Activated T-helper 1 cell treated with Interleukin-2 at 50 U/mL for 16 hours (primary cell): ENCODE results near the gene ZC3H18.

Experiments used
- DNase-seq: peaks from one replicate; pipeline ENCODE4 v3.0.0-alpha.2; 2020; ENCODE audit warnings: low read depth

The ZC3H18 gene

DNA sequence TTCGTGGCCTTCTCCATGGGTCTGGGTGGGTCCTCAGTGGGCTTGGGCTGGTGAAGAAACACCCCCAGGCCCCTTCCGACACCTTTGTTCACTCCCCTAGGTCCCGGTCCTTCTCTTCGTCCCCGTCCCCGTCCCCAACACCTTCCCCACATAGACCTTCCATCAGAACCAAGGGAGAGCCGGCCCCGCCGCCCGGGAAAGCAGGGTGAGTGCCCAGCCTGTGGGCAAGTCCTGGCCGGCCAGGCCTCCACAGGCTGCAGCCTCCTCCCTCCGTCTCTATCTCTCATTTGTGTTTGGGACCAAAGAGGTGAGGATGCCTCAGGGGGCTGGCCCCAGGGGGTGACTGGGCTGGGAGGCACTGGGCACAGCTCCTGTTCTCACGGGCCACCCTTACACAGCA is 53.7 kb downstream of the ZC3H18 start:
- DNase-seq: no peak

DNA sequence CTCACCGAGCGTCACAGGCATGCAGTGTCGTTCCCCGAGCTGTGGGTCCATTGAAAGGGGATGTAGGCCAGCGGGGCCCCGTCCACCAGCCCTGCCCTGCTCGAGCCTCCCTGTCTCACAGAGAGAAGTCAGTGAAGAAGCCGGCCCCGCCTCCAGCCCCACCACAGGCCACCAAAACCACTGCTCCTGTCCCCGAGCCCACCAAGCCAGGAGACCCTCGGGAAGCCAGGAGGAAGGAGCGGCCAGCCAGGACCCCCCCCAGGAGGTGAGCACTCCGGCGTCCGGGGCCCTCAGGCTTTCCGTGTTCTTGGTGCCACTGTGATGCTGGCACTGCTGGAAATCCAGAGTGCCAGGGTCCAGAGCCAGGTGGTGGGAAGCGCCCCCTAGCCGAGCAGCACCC is 54.3 kb downstream of the ZC3H18 start:
- DNase-seq: no peak

DNA sequence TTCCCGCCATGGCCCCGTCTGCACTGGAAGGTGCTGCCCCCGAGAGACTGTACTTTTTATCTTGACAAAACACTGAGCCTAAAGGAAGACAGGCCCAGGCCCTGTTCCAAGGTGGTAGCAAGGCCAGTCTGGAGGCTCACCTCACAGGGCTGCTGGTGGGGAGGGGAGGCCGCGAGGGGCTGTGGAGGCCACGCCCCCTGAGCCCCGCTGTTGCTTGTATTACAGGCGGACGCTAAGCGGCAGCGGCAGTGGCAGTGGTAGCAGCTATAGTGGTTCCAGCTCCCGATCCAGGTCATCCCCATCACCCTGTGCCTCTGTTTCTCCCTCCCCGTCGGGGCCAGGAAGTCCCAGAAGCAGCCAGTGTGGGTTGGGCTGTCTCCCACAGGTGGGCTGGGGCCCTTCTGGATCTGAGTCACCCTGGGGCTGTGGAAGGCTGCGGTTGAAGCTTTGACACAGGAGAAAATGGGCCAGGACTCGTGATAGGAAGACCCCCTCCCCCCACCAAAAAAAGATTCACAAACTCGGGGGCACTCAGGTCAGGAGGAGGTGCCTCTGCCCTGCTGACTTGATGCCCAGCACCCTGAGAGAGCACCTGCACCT is 54.9 kb downstream of the ZC3H18 start:
- no peak for DNase-seq

DNA sequence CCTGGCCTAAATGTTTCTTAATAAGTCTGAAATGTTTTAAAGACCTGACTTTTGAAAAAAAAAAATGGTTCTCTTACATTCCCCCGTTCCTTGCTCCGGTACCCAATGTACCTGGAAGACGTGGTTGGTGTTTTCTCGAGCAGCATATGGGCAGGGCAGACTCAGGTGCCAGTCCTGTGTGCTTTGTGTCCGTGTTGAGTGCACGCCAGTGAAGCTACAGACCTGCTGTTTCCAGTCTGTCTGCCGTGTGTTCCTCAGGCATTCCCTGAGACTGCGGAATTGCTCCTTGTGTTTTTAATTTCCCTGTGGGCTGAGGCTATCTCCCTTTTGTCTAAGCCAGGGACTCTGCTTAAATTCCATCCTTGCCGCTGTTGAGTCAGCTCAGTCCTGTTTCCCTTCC is 56.4 kb downstream of the ZC3H18 start:
- DNase-seq: no peak

DNA sequence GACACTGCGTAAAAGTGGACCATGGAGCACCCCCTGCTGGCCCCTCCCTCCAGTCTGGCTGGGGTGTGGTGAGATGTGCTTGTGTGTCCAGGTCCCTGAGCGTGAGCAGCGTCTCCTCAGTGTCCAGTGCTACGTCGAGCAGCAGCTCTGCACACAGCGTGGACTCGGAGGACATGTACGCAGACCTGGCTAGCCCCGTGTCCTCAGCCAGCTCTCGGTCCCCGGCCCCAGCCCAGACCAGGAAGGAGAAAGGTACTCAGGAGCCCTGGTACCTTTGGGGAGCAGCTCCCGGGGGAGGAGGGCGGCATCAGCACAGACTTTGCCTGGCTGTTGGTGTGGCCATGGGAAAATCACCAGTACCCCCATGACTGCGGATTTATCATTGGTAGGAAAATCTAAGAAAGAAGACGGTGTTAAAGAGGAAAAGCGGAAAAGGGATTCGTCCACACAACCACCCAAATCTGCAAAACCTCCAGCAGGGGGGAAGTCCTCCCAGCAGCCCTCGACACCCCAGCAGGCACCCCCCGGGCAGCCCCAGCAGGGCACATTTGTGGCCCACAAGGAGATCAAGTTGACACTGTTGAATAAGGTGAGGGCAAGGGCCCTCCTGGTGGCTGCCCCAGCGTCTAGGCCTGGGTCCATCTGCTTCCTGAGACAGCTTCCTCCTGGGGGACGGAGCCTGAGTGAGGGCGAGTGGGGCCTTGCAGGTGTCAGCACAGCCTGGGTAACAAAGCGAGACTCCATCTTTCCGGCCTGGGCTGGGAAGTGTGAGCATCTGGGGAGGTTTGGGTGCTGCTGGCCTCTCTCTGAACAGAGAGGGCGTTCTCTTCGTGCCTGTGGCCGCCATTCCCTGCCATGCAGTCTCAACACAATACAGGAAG is 57.6 kb downstream of the ZC3H18 start:
- no peak for DNase-seq

DNA sequence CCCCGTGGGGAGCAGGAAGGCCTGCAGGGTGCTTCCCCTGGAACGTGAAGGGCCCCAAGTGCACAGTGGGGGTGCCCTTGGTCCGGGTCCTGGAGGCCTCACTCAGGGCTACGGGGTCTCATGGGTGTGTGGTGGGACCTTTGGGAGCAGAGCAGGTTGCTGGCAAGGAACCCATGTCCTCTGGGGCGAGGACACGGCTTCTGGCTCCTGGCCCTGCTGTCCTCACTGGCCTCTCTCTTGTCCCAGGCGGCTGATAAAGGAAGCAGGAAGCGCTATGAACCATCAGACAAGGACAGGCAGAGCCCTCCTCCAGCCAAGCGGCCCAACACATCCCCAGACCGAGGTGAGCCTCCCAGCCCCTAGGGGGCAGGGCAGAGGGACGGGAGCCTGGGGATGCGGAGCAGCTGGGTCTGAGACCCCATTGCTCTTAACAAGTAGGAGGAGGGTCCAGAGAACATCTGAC is 58.3 kb downstream of the ZC3H18 start:
- DNase-seq: no peak

DNA sequence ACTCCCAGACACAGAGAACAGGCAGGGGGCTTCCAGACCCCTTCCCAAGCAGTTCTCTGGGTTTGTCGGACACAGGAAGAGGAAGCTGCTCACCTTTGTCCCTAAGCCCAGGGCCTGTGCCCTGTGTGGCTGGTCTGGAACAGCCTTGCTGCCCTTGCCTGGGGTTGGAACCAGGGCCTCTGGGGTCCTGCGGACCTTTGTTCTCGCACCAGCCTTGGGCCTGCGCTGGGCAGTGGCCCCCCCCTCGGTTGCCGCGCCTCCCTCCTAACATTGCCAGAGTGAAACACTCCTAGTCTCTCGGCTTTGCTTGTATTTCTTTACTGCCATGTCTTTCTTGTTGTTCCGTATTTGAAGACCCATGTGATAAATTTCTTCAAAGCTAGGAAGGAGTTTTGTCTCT is 59.6 kb downstream of the ZC3H18 start:
- DNase-seq: no peak

DNA sequence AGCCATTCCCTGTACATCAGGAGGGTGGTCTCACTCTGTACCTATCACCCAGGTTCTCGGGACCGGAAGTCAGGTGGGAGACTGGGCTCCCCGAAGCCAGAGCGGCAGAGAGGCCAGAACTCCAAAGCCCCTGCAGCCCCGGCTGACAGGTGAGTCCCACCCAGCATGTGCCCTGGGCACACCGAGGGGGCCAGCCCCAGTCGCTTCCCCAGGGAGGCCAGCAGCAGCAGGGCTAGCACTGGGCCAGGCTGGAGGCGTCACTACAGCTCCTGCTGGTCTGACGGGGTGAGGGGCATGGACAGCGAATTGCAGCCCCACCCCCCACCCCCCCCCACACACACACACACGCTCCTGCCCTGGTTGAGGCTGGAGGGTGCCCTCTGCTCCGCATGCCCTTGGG is 60.2 kb downstream of the ZC3H18 start:
- DNase-seq: no peak

DNA sequence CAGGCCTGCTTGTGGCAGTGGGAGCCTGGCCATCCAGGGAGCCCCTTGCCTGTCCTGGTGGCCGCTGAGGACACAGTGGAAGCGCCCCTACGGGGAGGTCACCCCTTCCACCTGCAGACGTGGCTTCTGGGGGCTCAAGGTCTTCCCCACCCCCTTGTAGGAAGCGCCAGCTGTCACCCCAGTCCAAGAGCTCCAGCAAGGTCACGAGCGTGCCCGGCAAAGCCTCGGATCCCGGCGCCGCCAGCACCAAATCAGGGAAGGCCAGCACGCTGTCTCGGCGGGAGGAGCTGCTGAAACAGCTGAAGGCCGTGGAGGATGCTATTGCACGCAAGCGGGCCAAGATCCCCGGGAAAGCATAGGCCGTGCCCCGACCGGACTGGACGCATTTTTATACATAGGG is 60.7 kb downstream of the ZC3H18 start:
- no peak for DNase-seq

DNA sequence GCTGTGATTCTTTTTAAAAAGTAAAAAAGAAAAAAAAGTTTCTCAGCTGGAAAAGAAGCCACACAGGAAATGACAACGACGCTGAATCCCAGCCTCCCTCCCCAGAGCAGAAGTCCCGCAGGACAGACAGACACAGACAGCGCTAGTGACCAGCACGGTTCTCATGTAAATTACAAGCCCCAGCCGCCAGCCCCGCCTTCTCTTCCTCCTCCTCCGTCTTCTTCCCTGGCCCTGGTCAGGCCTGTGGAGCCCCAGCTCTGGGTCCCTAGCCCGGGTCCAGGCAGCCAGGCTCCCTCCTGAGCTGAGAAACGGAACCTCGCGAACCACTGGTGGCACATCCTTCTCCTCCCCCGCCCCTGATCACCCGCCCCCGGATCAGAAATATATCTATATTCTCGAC is 61.2 kb downstream of the ZC3H18 start:
- no peak for DNase-seq

DNA sequence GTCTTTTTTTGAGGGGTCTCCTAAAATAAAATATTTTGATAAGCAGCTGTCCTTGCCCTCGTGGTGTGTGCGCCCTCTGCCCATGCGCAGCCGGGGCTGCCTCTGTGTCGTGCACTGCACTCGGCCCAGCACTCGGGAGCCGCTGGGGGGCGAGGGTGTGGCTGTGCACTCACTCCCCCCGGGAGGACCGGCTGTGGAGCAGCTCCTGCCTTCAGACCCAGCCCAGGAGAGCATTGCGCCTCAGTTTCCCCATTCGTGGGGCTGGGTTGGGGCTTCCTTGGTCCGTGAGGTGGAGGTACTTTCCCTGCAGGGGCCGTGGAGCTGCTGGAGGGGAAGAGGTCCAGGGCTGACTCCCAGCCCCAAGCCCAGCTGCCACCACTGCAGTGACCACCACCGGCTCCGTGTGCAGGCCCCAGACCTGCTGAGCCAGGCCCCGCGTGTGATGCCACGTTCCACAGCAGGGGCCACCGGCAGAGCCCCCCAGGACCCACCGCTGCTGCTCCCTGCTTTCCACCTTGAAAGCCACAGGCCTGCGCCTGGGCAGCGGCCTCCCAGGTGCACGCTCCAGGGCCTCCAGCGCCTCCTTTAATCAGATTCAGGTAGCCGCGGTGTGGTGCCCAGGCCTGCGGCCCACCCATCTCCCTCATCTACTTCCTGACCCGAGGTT is 61.9 kb downstream of the ZC3H18 start:
- no peak for DNase-seq

DNA sequence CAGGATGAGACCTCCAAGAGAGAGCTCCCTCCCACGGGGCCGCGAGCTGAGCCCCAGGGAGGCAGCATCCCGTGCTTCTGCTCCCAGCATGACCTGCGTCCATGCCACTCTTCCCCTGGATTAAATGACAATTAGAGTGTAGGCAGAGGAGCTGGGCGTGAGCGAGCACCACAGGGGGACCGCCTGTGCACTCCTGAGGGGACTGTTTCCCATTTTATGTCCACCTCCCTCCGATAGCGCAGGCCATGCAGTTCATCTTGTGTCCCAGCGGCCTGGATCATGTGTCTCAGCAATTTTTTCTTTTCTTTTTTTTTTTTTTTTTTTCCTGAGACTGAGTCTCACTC is 62.4 kb downstream of the ZC3H18 start:
- no peak for DNase-seq

DNA sequence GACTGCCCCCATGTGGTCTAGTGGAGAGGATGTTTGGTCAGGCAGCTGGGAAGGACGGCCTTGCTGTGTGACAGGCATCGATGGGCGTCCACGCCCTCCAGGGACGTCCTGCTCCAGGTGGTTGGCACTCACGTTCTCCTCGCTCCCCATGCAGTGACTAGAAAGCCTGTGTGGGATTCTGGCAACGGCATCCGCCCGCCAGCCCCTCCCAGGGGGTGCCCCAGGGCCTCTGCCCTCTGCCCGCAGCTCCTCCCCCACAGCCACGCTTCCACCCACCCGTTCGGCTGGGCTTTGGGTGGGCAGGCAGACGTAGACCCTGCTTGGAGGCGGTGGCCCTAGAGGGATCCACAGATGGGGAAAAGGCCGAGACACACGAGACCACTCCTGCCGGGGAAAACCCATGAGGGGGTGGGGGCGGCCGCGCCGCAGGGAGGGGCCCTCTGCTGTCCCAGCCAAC is 63.5 kb downstream of the ZC3H18 start:
- DNase-seq: peak; percentile 28

DNA sequence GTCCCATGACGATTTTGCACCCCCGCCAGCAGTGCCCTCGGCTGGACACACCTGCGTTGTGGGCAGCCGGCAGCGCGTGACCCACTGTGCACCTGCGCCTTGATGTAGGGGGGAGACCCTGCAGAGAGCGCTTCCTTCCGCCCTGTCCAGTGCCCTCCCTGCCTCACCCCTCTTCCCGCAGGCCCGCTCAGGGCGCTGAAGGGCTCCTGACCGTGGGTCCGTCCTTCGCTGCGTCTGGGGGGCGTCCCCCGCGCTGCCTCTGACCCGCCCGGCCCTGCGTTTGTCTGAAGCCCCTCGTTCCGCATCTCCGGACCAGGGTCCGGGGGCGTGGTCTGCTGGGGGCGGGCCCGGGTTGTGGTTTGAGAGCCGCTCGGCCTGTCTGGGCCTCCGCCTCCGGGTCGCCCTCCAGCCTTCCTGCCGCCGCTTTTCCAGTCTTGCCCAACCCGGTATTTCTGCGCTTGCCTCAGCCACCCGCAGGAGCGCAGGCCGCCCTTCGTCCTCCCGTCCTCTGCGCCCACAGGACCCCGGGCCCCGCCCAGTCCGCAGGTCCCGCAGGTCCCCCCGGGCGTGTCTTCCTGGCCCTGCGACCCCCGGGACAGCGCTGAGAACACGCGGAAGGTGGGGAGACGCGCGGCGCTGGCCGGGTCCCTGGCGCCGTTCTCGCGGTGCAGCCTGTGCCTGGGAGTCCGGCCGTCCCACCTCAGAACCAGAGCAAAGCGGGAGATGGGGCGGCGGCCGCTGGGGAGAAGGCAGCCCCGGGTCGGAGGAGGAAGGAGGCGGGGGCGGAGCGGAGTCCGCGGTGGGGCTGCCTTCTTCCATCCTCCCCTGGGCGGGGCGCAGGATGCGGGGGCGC is 64.2 kb downstream of the ZC3H18 start:
- peak; percentile 52 for DNase-seq

DNA sequence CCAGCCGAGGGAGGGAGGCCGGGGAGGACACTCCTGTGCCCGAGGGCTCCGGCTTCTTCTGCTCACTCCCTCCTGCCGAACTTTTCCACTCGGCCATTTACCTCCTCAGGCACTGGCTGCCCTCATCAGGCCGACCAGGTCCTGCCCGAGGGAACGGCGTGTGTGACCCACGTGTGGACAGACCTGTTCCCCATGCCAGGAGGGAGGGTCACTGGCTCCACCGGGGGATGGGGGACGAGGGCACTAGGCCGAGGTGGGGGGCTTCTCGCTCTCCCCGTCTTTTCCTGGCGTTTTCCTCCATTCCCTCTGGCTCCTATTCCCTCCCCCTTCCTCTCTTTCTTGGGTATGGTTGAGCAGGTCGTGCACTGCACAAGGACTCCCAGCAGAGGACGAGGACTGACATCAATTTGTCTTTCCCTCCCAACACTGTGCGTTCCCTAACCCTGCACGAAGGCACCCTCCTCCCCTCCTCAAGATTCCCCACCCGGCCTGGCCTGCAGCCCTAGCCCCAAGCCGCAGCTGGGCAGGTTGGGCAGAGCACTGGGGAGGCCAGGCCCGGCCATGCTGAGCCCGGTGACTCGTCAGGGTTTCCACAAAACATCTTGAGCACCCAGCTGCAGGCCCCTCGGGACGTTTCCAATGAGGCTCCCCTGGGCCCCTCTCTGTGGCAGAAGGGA is 64.9 kb downstream of the ZC3H18 start:
- no peak for DNase-seq

DNA sequence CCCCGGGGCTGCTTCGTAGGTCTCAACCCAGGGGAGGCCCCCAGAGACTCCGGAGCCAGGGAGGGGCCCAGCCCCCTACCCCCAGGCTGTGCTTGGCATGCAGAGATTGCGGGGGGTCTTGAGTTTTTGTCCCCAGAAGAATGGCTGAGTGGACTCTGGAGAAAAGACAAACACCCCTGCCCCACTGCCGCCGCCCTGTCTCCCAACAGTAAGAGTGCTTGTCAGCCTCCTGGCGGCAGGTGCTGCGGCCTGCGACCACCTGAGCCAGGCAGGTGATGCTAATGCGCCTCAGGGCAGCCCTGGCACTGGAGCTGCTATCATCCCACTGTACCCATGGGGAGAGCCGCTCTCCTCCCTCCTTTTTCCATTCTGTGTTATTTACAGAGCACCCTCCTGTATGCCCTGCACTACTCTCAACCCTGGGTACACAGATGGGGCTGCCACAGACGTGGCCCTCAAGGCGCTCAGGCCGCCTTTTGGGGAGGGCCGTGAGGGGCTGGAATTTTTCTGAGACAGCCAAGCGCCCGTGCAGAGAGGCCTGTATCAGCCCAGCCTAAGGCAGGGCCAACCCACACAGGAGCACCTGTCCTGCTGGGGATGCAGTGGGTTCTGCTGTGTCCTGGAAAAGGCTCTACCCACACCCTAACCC is 65.6 kb downstream of the ZC3H18 start:
- DNase-seq: no peak

DNA sequence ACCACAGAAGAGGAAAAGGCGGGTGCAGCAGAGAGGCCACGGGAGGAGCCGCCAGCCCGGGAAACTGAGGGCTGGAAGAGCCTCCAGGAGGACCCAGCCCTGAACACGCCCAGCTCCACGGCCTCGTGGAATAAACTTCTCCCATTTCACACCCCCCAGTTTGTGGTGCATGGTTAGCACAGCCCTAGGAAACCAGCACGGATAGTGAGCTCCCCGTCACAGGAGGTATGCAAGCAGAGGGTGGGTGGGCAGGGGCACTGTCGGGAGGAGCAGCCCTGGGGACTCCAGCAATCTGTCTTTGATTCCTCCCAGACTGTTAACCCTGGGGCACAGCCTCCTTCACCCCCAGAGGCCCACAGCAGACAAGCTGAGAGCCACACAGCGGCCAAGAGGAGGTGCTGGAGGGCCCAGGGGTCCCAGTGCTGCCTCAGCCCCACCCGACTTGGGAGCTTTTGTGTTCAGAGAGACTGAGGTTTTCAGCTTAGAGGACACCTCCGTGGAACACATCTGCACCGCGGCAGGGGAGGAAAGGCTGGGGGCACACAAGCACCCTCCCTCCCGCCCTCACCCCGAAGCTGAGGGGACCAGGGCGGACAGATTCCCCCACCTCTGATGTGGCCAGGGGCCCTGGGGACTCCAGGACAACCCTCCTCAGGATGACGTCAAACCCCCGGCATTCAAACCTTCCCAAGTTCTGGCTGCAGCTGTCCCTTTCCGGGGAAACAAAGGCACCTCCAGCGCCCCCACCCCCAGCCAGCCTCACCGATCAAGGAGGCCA is 66.5 kb downstream of the ZC3H18 start:
- no peak for DNase-seq

DNA sequence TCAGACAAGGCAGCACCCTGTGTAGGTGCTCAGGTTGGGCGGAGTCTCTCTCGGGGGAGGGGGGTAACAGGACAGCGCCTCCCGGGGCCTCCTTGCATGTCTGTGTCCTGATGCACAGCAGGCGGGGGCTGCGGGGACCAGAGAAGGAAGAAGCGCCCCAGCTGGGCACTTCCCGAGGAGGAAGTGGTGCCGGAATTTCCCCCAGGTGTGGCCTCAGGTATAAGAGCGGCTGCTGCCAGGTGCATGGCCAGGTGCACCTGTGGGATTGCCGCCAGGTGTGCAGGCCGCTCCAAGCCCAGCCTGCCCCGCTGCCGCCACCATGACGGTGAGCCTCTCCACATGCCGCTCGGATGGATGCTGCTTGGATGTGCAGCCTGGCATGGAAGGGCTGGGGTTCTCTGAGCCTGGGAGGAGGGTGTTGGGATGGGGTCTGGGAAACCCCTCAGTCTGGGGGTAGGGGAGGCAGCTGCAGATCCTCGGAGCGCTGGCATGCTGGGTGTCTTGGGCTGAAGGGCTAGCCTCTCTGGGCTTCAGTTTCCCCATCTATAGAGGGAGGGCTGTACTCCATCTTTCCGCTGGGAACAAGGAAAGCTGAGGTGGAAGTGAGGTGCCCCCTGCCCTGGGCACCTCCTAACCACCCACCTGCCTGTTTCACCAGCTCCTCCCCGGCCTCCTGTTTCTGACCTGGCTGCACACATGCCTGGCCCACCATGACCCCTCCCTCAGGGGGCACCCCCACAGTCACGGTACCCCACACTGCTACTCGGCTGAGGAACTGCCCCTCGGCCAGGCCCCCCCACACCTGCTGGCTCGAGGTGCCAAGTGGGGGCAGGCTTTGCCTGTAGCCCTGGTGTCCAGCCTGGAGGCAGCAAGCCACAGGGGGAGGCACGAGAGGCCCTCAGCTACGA is 68.4 kb downstream of the ZC3H18 start, which contains the start of gene IL17C:
Gene IL17C (plus strand): TSS at position 250 of the 908 bp plus-strand sequence. CDS start 70 bp downstream, at position 320.
- DNase-seq: no peak
